HG03066 (cell line): ENCODE results near the gene MYH14.
"Not testable (repeated sequence)": the region's sequence is repeated elsewhere in the genome, so short reads cannot be mapped to it uniquely, and the experiment has no call there.

Experiments used
- ATAC-seq: cut with Tn5 transposase; IDR thresholded peaks from one replicate; pipeline ENCODE4 v1.9.1; 2021; ENCODE audit warnings: low read depth; ENCODE audit not compliant: unreplicated experiment

The MYH14 gene

DNA sequence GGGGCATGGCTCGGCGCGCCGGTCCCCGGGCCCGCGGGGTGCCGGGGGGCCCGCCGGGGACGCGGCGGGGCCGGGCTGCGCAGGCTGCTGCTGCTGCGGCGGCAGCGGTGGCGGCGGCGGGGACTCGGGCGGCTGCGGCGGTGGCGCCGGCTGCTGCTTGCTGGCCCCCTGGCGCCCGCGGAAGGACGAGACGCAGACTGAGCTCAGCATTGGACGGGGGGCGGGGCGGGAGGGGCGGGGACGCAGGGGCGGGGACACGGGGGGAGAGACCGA lies 125.4 kb downstream of the MYH14 start:
- ATAC-seq = no peak

DNA sequence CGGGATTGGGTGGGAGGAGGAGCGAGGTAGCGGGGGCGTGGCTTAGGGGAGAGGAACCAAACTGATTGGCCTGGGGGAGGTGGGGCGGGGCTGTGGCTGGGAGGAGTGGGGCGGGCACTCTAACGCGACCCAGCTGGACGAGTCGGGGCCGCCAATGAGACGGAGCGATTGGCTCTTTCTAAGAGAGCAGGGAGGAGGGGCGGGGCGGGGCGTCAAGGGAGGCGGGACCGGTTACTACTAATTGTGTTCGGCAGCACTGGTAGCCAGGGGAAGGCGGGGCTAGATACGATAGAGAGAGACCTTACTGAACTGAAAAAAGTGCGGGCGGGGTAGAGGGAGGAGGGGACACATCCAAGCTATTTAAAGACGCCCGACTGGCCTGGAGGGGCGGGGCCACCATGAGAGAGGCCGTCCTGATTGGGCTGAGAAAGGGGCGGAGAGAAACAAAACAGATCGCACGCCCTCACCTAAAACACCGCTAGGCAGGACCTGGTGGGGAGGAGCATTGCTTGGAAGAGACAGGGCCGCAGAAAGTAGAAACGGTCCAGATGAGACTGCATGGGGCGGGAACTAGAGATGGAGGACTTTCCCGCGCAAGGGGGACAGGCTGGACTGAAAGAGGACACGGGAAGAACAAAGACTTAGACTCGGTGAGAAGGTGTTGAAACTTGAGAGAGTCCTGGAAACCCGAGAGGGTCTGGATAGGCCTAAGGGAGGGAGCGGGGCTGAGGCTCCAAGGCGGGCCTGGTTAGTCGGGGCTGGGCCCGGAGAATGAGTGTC lies 125.9 kb downstream of the MYH14 start, which contains the start of gene KCNC3:
TSS of gene KCNC3 (minus strand) at position 232 of the 780 bp plus-strand sequence. CDS start 295 bp downstream, outside the sequence.
- ATAC-seq = peak; percentile 40

- ATAC-seq = not testable (repeated sequence)
Measured at GRCh38 chr19:50329926-50330294, 126.5 kb downstream of the MYH14 start.

- no peak for ATAC-seq
Measured at GRCh38 chr19:50330365-50331078, 127.1 kb downstream of the MYH14 start.

DNA sequence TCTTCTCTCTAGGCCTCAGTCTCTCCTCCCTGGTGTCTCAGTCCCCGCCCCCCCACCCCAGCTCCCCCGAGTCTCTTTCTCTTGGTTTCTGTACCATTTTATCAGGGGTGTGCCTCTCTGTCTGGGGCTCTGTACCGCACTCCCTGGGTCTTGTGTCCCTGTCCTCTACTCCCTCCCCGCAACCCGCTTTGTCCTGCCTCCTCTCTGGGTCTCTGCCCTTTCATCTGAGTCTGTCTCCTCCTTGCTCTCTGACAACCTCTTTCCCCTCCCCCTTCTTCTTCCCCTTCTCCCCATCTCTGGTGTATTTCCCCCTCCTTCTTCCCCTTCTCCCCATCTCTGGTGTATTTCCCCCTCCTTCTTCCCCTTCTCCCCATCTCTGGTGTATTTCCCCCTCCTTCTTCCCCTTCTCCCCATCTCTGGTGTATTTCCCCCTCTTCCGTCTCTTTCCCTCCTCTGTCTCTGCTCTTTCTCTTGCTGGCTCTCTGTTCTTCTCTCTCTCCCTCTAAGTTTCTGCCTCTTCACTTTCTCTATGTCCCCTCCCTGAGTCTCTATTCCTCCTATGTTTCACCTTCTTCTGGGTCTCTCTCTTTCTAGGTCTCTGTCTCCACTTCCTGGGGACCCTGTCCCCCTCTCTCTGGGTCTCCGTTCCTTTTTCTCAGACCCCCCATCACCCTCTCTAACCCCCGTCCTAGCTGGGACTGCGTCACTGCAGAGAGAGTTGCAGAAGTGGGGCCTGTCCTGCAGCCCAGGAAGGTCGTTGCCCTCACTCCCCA lies 128.0 kb downstream of the MYH14 start:
- ATAC-seq = no peak

DNA sequence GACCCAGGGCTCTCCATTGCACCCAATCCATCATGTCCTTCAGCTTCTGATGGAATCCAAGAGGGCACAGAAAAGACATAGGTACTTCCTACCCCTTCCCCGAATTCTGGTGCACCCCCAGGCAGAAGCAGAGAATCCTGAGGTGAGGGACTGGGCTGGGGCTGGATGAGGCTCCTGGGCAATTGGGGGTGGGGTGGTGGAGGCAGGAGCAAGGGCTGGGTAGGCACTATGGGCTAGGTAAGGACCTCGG lies 128.5 kb downstream of the MYH14 start:
- no peak for ATAC-seq

- ATAC-seq = no peak
Measured at GRCh38 chr19:50332244-50333038, 129.0 kb downstream of the MYH14 start.

- peak; percentile 42 for ATAC-seq
Measured at GRCh38 chr19:50333235-50333736, 129.9 kb downstream of the MYH14 start.

DNA sequence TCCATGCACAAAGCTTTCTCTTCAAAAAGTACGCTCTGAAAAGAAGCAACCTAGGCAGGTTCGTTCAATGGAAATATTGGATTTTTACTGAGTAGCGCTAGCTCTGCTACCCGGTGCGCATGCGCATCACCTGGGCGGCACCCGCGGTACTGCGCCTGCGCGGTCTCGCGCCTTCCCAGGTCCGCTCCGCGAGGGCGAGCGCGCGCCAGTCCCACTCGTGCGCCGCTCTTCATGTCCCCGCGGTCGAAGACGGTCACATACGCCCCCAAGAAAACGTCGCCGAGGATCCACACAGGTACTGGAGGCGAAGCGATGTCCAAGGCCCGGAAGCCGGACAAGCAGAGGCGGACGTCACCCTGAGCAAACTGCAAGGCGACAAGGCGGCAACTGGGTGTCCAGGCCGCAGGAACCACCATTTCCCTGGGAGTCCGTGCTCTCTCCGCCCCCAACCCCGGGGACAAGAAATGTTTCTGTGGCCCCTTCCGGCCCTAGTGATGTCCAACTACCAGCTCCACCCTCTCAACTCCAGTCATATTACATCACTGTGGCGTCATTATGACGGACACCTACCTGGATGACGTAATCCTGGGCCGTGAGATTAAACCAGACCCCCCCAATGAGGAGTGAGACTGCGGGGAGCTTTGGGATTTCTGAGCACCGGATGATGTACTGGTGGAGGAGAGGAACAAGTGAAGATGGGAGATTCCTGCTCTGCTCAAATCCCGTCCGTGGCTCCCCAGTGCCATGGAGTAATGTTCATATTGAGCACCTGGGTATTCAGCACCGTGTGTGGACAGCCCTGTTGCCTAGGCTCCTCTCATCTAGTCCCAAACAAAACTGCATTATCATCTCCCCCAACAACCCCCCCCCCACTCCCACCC lies 130.6 kb downstream of the MYH14 start:
- peak; percentile 11 for ATAC-seq

DNA sequence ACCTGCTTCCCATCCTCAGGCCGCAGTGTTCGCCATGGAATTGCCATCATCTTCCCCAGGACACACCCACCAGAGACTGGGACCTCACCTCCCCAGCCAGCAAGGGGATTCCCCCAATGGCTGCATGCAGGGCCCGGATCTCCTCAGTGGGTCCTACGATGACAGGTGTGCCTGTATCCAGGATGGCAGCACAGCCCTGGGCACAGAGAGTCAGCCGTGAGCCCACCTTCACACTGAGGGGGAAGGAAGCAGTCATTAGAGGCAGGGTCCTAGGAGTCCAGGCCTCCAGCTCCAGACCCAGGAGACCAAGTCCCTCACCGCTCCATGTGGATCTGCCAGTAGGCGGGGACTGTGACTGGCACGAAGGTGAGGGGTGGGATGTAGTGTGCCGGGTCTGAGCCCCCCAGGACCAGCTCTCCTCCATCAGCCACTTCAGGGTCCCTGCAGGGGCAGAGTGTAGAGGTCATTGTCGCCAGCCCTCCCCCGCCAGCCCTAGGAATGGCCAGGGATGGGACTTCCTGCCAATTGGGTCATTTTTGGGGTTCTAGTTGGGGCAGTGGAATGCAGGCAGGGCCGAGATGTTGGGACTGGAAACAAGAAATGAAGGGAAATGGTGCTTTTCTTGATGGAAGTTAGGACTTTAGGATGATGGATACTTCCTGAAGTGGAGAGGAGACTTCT lies 131.5 kb downstream of the MYH14 start:
- ATAC-seq = no peak

DNA sequence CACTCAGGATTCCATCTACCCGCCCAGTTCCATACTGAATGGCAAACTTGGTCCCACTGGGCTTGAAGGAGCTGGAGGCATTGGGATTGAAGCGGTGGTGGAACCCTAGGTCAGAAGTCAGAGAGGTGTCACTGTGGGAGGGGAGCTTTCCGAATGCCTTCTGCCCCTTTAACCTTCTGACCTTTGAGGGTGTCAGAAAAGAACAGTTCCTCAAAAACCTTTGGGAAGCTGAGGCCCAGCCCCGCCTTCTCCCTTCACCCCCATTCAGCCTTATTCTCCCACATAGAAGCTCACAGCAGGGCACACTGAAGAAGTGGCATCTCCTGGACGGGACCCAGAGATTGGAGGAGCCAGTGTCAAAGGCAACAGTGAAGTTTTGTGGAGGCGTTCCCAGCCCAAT lies 133.6 kb downstream of the MYH14 start:
- ATAC-seq = not testable (repeated sequence)

GRCh38 chr19:50340331-50340730 lies 136.9 kb downstream of the MYH14 start:
- no peak for ATAC-seq

- ATAC-seq = no peak
Measured at GRCh38 chr19:50341091-50341564, 137.7 kb downstream of the MYH14 start.

- ATAC-seq = peak; percentile 58
Measured at GRCh38 chr19:50344661-50345318, 141.4 kb downstream of the MYH14 start.

GRCh38 chr19:50347089-50347581 lies 143.7 kb downstream of the MYH14 start:
- not testable (repeated sequence) for ATAC-seq

DNA sequence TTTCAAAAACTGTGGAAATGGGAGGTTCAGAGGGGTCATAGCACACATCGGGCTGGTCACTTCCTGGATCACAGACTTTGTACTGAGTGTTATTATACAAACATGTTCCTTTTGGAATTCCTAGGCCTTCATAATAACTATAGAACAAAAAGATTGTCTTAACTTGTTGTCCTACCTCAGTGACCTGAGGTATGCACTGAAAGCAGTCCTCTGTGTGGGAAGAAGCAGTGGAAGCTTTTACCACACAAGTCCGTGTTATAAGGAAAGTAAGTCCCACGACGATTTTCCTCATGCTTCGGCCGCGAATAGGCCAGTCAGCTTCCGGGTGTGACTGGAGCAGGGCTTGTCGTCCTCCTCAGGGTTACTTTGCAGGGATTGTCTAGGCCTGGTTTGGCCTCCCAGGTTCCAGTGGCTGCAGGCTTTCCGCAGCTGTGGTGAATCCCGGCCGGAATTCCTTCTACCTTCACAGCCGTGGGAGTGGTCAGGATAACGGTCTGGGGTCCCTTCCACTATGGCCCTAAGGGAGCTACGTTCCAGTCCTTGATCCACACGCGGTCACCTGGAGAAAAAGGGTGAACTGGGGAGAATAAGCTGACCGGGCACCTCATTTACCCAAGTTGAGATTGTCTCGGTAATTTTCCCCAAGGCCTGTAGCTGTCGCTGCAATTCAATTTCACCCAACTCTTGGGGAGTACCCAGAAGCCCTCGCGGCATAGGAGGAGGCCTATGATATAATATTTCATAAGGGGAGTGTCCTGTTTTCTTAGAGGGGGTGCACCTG lies 146.0 kb downstream of the MYH14 start:
- no peak for ATAC-seq

DNA sequence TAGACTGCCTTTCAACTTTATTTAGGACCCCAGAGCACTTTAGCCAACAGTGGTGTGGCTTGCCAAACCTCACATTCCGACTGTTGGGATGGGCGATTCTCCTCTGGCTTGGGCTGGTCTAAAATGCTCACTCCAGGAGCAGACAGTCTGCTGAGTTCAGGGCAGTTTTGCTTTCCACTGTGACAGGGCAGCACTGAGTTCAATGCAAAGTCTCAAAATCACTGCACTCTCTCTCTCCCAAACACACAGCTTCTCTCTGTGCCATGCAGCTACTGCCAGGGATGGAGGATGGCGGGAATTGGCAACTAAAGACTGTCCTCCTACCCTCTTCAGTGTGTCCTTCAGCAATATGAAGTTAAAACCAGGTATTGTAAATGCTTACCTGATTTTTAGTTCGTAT lies 148.8 kb downstream of the MYH14 start:
- ATAC-seq = no peak

DNA sequence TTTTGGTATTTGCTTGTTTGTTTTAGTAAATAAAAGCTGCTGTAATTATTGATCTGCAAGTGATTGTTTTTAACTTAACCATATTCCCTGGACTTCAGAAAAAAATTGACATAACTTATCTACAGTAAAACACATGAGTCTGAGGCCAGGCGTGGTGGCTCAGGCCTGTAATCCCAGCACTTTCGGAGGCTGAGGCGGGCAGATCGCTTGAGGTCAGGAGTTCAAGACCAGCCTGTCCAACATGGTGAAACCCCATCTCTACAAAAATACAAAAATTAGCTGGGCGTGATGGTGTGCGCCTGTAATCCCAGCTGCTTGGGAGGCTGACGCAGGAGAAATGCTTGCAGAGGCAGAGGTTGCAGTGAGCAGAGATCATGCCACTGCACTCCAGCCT lies 150.1 kb downstream of the MYH14 start:
- not testable (repeated sequence) for ATAC-seq
